IMR-90 (cell line): ENCODE results near the gene TASP1.
A peak's percentile ranks its signal among the peaks of the same experiment; 100 is the strongest.

Experiments
- BHLHE40 ChIP-seq: fragments of 150-350 bp; IDR thresholded peaks from 2 replicates; pipeline ENCODE4 v1.6.1; 2016; ENCODE audit warnings: mild to moderate bottlenecking, low read depth, low read length
- CEBPB ChIP-seq: IDR thresholded peaks from 2 replicates; pipeline ENCODE4 v1.6.1; 2012; ENCODE audit warnings: low read depth, low read length, improper control_type of control experiment
- CTCF ChIP-seq: conservative IDR thresholded peaks from 2 replicates; pipeline ENCODE4 v1.5.1; 2012; ENCODE audit warnings: mild to moderate bottlenecking, low read depth, low read length, improper control_type of control experiment
- ELK1 ChIP-seq: fragments of 150-350 bp; IDR thresholded peaks from 2 replicates; pipeline ENCODE4 v1.6.1; 2016; ENCODE audit warnings: low read depth, mild to moderate bottlenecking, low read length, moderate library complexity, borderline replicate concordance
- FOS ChIP-seq: fragments of 150-350 bp; IDR thresholded peaks from 2 replicates; pipeline ENCODE4 v1.6.1; 2016; ENCODE audit warnings: low read depth, low read length
- MXI1 ChIP-seq: IDR thresholded peaks from 2 replicates; pipeline ENCODE4 v1.6.1; 2012; ENCODE audit warnings: low read depth, mild to moderate bottlenecking, low read length, moderate library complexity, borderline replicate concordance
- NFE2L2 ChIP-seq: fragments of 150-350 bp; IDR thresholded peaks from 2 replicates; pipeline ENCODE4 v1.6.1; 2016; ENCODE audit warnings: low read depth, mild to moderate bottlenecking, low read length
- POLR2A ChIP-seq: IDR thresholded peaks from 2 replicates; pipeline ENCODE4 v1.6.1; 2012; ENCODE audit warnings: mild to moderate bottlenecking, low read depth, low read length
- RAD21 ChIP-seq: IDR thresholded peaks from 2 replicates; pipeline ENCODE4 v1.6.1; 2012; ENCODE audit warnings: low read length, improper control_type of control experiment
- USF2 ChIP-seq: fragments of 150-350 bp; IDR thresholded peaks from 2 replicates; pipeline ENCODE4 v1.6.1; 2017; ENCODE audit warnings: mild to moderate bottlenecking, antibody characterized with exemption, low read length, low read depth

- peak; percentile 71 for TF ChIP-seq CTCF
- TF ChIP-seq RAD21 = peak; percentile 76
- TF ChIP-seq CEBPB = no peak
- no peak for TF ChIP-seq FOS
- no peak for TF ChIP-seq POLR2A
- no peak for TF ChIP-seq MXI1
- no peak for TF ChIP-seq USF2
- TF ChIP-seq ELK1 = no peak
- TF ChIP-seq BHLHE40 = no peak
- TF ChIP-seq NFE2L2 = no peak
Observed at GRCh38 chr20:13458860-13459451, 179.8 kb downstream of the TASP1 start.
